Measurements from ENCODE around the gene NDFIP1. TPM values are rescaled to one million over a fixed set of nuclear protein-coding genes. Genes with fewer than 3 reads are reported as not detected.

Gene NDFIP1
- total RNA-seq, 1 experiment from 2014 or later: 37.8 TPM

- Histone ChIP-seq H3K79me2 (ENCODE audit: insufficient read depth, low read length) (no peaks in the 10 kb centered on the region), H3K9ac (ENCODE audit: low read length) (no peak overlapping the region), H4K20me1 (ENCODE audit: insufficient read depth) (no peaks in the 10 kb centered on the region), H3K4me2 (ENCODE audit: low read length) (no peak overlapping the region), H3K36me3 (ENCODE audit: control insufficient read depth in 1 of 2, insufficient read depth in 2 of 2, low read length in 2 of 2) (no peaks in the 10 kb centered on the region), H3K4me3 (replicated peaks in 1 of 2; ENCODE audit: low read depth in 1 of 2, low read length in 2 of 2) (no peak overlapping the region), H3K9me3 (ENCODE audit: control insufficient read depth in 1 of 2, insufficient read depth in 1 of 2, low read depth in 1 of 2, low read length in 2 of 2) (no peaks in the 10 kb centered on the region), H3K9me2 (ENCODE audit: insufficient read depth) (no peaks in the 10 kb centered on the region), H3K27ac (ENCODE audit: low read depth, low read length) (no peak overlapping the region), H2AFZ (ENCODE audit: low read depth, low read length, poor library complexity, severe bottlenecking) (no peak overlapping the region), H3K4me1 (ENCODE audit: control insufficient read depth in 1 of 2, insufficient read depth in 2 of 2, low read length in 2 of 2) (no peaks in the 10 kb centered on the region), H3K27me3 (ENCODE audit: insufficient read depth, low read length) (no peaks in the 10 kb centered on the region)
- BruUV-seq (replicated peaks): no TSS peak
- no peak for DNase-seq (ENCODE audit: low read depth, low spot score)
- TF ChIP-seq SRF (IDR thresholded peaks at IDR 0.05; ENCODE audit: low read depth): no peak
- no peak for TF ChIP-seq FOSL1 (IDR thresholded peaks at IDR 0.05; ENCODE audit: low read depth)
- TF ChIP-seq YY1 (IDR thresholded peaks at IDR 0.05; ENCODE audit: extremely low read depth, insufficient replicate concordance, low read depth, low read length): no peak
- TF ChIP-seq EGR1 (IDR thresholded peaks at IDR 0.05; ENCODE audit: low read depth): no peak
- no peak for TF ChIP-seq POLR2AphosphoS5 (IDR thresholded peaks at IDR 0.05; ENCODE audit: low read depth, low read length)
- no peak for TF ChIP-seq POLR2A (IDR thresholded peaks at IDR 0.05; ENCODE audit: borderline replicate concordance, extremely low read depth, insufficient read depth, insufficient read length)
- TF ChIP-seq RAD21 (IDR thresholded peaks at IDR 0.05; ENCODE audit: low read depth): no peak
- no peak for TF ChIP-seq JUND (IDR thresholded peaks at IDR 0.05)
- no peak for TF ChIP-seq CEBPB (IDR thresholded peaks at IDR 0.05; ENCODE audit: low read depth)
- TF ChIP-seq, protein P1, sequence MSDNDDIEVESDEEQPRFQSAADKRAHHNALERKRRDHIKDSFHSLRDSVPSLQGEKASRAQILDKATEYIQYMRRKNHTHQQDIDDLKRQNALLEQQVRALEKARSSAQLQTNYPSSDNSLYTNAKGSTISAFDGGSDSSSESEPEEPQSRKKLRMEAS (IDR thresholded peaks at IDR 0.05): no peak
- no peak for TF ChIP-seq ELF1 (IDR thresholded peaks at IDR 0.05; ENCODE audit: borderline replicate concordance, low read depth)
- TF ChIP-seq REST (IDR thresholded peaks at IDR 0.05; ENCODE audit: low read depth): no peak
- no peak for TF ChIP-seq CTCF (IDR thresholded peaks at IDR 0.05 in 2 of 3, conservative IDR thresholded peaks at IDR 0.05 in 1 of 3; ENCODE audit: borderline replicate concordance in 1 of 3, insufficient read depth in 1 of 3, low read depth in 2 of 3, low read length in 2 of 3)
- no peak for TF ChIP-seq EZH2 (IDR thresholded peaks at IDR 0.05)
- CTCF ChIA-PET: no interaction called here
- RAD21 ChIA-PET (ENCODE audit: low non-redundant PET in 1 of 2, low total read pairs in 2 of 2, uncharacterized antibody in 2 of 2, unreplicated experiment in 2 of 2): no interaction called here
- POLR2A ChIA-PET: no interaction called here
- intact Hi-C loops (cut with micrococcal nuclease): no loop called here
- no peak for ATAC-seq
Observed at GRCh38 chr5:142191776-142192175, 83.2 kb downstream of the NDFIP1 start.

Measured in HCT116 (cell line).